Stimulated activated CD8-positive, alpha-beta memory T cell treated with anti-CD3 and anti-CD28 coated beads, Interleukin-7, amount 100 ng/mL, for 48 hours (primary cell): ENCODE measurements around the gene SPAG9.

Source experiments
- DNase-seq, 2 donors: peaks; one replicate each; pipeline ENCODE4 v3.0.0-alpha.2; 2020; ENCODE audit warnings: low read depth in 1 of 2; ENCODE audit errors: extremely low read depth in 1 of 2

SPAG9 gene

GRCh38 chr17:51005768-51006167 lies 114.9 kb downstream of the SPAG9 start:
- no peak for DNase-seq

GRCh38 chr17:51004249-51004648 lies 116.4 kb downstream of the SPAG9 start:
- DNase-seq, result no peak

GRCh38 chr17:51000835-51001638 lies 119.6 kb downstream of the SPAG9 start:
- no peak for DNase-seq

- no peak for DNase-seq
Measured at GRCh38 chr17:50995668-50996067, 125.0 kb downstream of the SPAG9 start.

GRCh38 chr17:50993544-50993943 lies 127.1 kb downstream of the SPAG9 start:
- no peak for DNase-seq

GRCh38 chr17:50989149-50989548 lies 131.5 kb downstream of the SPAG9 start:
- DNase-seq, result no peak

GRCh38 chr17:50988427-50988826 lies 132.2 kb downstream of the SPAG9 start:
- no peak for DNase-seq

- DNase-seq, result no peak
Measured at GRCh38 chr17:50986989-50987660, 133.5 kb downstream of the SPAG9 start.

- no peak for DNase-seq
Measured at GRCh38 chr17:50981279-50981678, 139.4 kb downstream of the SPAG9 start.

GRCh38 chr17:50979524-50979927 lies 141.1 kb downstream of the SPAG9 start:
- no peak for DNase-seq

GRCh38 chr17:50977487-50978159 lies 143.0 kb downstream of the SPAG9 start:
- no peak for DNase-seq

GRCh38 chr17:50976951-50977472 lies 143.7 kb downstream of the SPAG9 start:
- no peak for DNase-seq

GRCh38 chr17:50973557-50974494 lies 146.8 kb downstream of the SPAG9 start:
- DNase-seq, result no peak

- DNase-seq, result no peak
Measured at GRCh38 chr17:50972577-50972976, 148.1 kb downstream of the SPAG9 start.

- no peak for DNase-seq
Measured at GRCh38 chr17:50967795-50968194, 152.9 kb downstream of the SPAG9 start.

GRCh38 chr17:50966163-50966666 lies 154.5 kb downstream of the SPAG9 start:
- DNase-seq, result no peak

- no peak for DNase-seq
Measured at GRCh38 chr17:50963139-50963538, 157.5 kb downstream of the SPAG9 start.

- no peak for DNase-seq
Measured at GRCh38 chr17:50961282-50962220, 159.1 kb downstream of the SPAG9 start.

GRCh38 chr17:50959341-50959740 lies 161.3 kb downstream of the SPAG9 start:
- DNase-seq, result no peak
